HL-60 (cell line): ENCODE data around the gene EYA2.

ENCODE experiments used
- POLR2AphosphoS5 ChIP-seq: IDR thresholded peaks from 2 replicates; pipeline ENCODE4 v1.6.1; 2012; ENCODE audit warnings: low read depth
- TF ChIP-seq, protein P1 (sequence below): IDR thresholded peaks from one replicate; pipeline ENCODE4 v1.5.1; 2011; ENCODE audit warnings: low read length, control low read depth, inconsistent platforms; ENCODE audit not compliant: insufficient read depth

- TF ChIP-seq, protein P1, sequence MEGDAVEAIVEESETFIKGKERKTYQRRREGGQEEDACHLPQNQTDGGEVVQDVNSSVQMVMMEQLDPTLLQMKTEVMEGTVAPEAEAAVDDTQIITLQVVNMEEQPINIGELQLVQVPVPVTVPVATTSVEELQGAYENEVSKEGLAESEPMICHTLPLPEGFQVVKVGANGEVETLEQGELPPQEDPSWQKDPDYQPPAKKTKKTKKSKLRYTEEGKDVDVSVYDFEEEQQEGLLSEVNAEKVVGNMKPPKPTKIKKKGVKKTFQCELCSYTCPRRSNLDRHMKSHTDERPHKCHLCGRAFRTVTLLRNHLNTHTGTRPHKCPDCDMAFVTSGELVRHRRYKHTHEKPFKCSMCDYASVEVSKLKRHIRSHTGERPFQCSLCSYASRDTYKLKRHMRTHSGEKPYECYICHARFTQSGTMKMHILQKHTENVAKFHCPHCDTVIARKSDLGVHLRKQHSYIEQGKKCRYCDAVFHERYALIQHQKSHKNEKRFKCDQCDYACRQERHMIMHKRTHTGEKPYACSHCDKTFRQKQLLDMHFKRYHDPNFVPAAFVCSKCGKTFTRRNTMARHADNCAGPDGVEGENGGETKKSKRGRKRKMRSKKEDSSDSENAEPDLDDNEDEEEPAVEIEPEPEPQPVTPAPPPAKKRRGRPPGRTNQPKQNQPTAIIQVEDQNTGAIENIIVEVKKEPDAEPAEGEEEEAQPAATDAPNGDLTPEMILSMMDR = no peak
- no peak for TF ChIP-seq POLR2AphosphoS5
Measured at GRCh38 chr20:46937157-46937523, 42.5 kb downstream of the EYA2 start.
